B cell (primary cell): ENCODE data around the gene PRKCH. TPM values are rescaled to one million over a fixed set of nuclear protein-coding genes. Genes with fewer than 3 reads are reported as not detected.

Experiments
- ATAC-seq: fragments of 200-7000 bp; cut with Tn5 transposase; one replicate; pipeline ENCODE4 v1.10.0; 2021; ENCODE audit warnings: low read depth, mild to moderate bottlenecking, moderate number of reproducible peaks, moderate library complexity
- CTCF ChIA-PET: fragments of 350-600 bp; sonication (Branson Sonifier 250); formaldehyde crosslinking; loops from one replicate; lab custom pipeline; 2021; ENCODE audit warnings: antibody characterized with exemption, inconsistent platforms; lab: Charles Lee
- POLR2A ChIA-PET: fragments of 350-600 bp; sonication (Branson Sonifier 250); formaldehyde crosslinking; loops from one replicate; lab custom pipeline; 2021; ENCODE audit warnings: antibody characterized with exemption; lab: Charles Lee
- DNase-seq: peaks from one replicate; pipeline ENCODE4 v3.0.0; 2013
- H2AFZ ChIP-seq: 2 replicates; pipeline ENCODE4 v1.6.1; 2012; ENCODE audit warnings: mild to moderate bottlenecking, low read depth, low read length; ENCODE audit not compliant: insufficient read depth, poor library complexity, severe bottlenecking
- H3K27ac ChIP-seq, 2 donors: 1 replicate in 1 of 2; 2 replicates in 1 of 2; pipeline ENCODE4 v1.5.1; 2012 to 2013; ENCODE audit warnings: low read length in 2 of 2, mild to moderate bottlenecking in 2 of 2, moderate library complexity in 1 of 2
- H3K27me3 ChIP-seq, 4 experiments: fragments of 200-600 bp in 1 of 4; sonication (generic) in 1 of 4; replicated peaks in 1 of 4; 1 replicate in 2 of 4; 2 replicates in 2 of 4; pipeline versions ENCODE4 v1.6.1 to v1.7.0; 2013 to 2016; ENCODE audit warnings: low read length in 3 of 4, mild to moderate bottlenecking in 2 of 4, mixed read lengths in 1 of 4, moderate library complexity in 1 of 4; ENCODE audit not compliant: insufficient read depth in 4 of 4, control insufficient read depth in 3 of 4; ENCODE audit errors: control extremely low read depth in 1 of 4
- H3K36me3 ChIP-seq, 2 experiments: replicated peaks in 1 of 2; 1 replicate in 1 of 2; 2 replicates in 1 of 2; pipeline versions ENCODE4 v1.6.1 to v1.7.1; 2013; ENCODE audit warnings: low read length in 1 of 2; ENCODE audit not compliant: insufficient read depth in 2 of 2, control insufficient read depth in 1 of 2; ENCODE audit errors: control extremely low read depth in 1 of 2, extremely low read depth in 1 of 2
- H3K4me1 ChIP-seq, 2 donors: fragments of 200-600 bp in 1 of 2; sonication (generic) in 1 of 2; 1 replicate in 1 of 2; 2 replicates in 1 of 2; pipeline versions ENCODE4 v1.5.1 to v1.6.1; 2013 to 2017; ENCODE audit warnings: low read length in 2 of 2; ENCODE audit not compliant: control insufficient read depth in 2 of 2, insufficient read depth in 2 of 2
- H3K4me2 ChIP-seq: replicated peaks from 2 replicates; pipeline ENCODE3; 2012; ENCODE audit warnings: mild to moderate bottlenecking, low read depth, low read length; ENCODE audit not compliant: poor library complexity, severe bottlenecking
- H3K4me3 ChIP-seq, 5 experiments: fragments of 200-600 bp in 1 of 5; sonication (generic) in 1 of 5; 1 replicate in 3 of 5; 2 replicates in 2 of 5; pipeline versions ENCODE4 v1.5.1 to v1.7.0; 2011 to 2016; ENCODE audit warnings: low read length in 4 of 5, mild to moderate bottlenecking in 4 of 5, low read depth in 2 of 5, control low read depth in 1 of 5, moderate library complexity in 1 of 5; ENCODE audit not compliant: insufficient read depth in 1 of 5; ENCODE audit errors: control extremely low read depth in 1 of 5, extremely low read depth in 1 of 5
- H3K79me2 ChIP-seq: fragments of 200-600 bp; sonication (generic); one replicate; pipeline ENCODE4 v1.6.0; 2016; ENCODE audit warnings: low read length; ENCODE audit not compliant: control insufficient read depth, insufficient read depth
- H3K9ac ChIP-seq: fragments of 200-600 bp; sonication (generic); 2 replicates; pipeline ENCODE4 v1.6.1; 2017; ENCODE audit warnings: mild to moderate bottlenecking, low read length, moderate library complexity
- H3K9me3 ChIP-seq, 3 donors: one replicate each; pipeline versions ENCODE4 v1.6.1 to v1.7.1; 2013; ENCODE audit warnings: low read length in 2 of 3; ENCODE audit not compliant: control insufficient read depth in 2 of 3, insufficient read depth in 1 of 3; ENCODE audit errors: control extremely low read depth in 1 of 3
- H4K20me1 ChIP-seq: 2 replicates; pipeline ENCODE4 v1.6.0; 2012; ENCODE audit warnings: mild to moderate bottlenecking, low read length; ENCODE audit not compliant: insufficient read depth, control insufficient read depth, poor library complexity, severe bottlenecking
- H3K27ac Mint-ChIP-seq: one replicate; pipeline ENCODE4 v1.8.0; 2021; ENCODE audit warnings: mixed read lengths
- H3K27me3 Mint-ChIP-seq: one replicate; pipeline ENCODE4 v1.8.0; 2021; ENCODE audit warnings: mixed read lengths
- H3K4me1 Mint-ChIP-seq: one replicate; pipeline ENCODE4 v1.8.0; 2021; ENCODE audit warnings: mixed read lengths
- H3K4me3 Mint-ChIP-seq: one replicate; pipeline ENCODE4 v1.8.0; 2021; ENCODE audit warnings: mixed read lengths
- H3K9me3 Mint-ChIP-seq: one replicate; pipeline ENCODE4 v1.8.0; 2022; ENCODE audit warnings: mixed read lengths; ENCODE audit not compliant: insufficient read depth
- EZH2 ChIP-seq: IDR thresholded peaks from 2 replicates; pipeline ENCODE4 v1.6.1; 2012; ENCODE audit warnings: borderline replicate concordance, low read depth, mild to moderate bottlenecking, moderate library complexity, low read length; ENCODE audit not compliant: insufficient read depth, poor library complexity, severe bottlenecking
- WGBS: methylation state at CpG from one replicate; pipeline ENCODE4 v1.1.5; 2013; ENCODE audit warnings: missing lambda C conversion rate; ENCODE audit not compliant: insufficient coverage; 5-methylcytosine and 5-hydroxymethylcytosine counted together
- intact Hi-C: fragments of 100-400 bp; cut with micrococcal nuclease; formaldehyde crosslinking; loops from one replicate; pipeline ENCODE4 v1.10.0; 2022
- polyA plus RNA-seq: library from polyadenylated mRNA; depleted of rRNA; stranded (reverse); fragments of >200 nt; gene quantifications from 2 replicates; pipeline ENCODE4 v1.2.3, GENCODE V29; 2012
- total RNA-seq, 2 donors: library from RNA; stranded (reverse); fragments of 120-200 nt in 1 of 2; gene quantifications; 1 replicate in 1 of 2; 2 replicates in 1 of 2; pipeline versions ENCODE4 v1.2.3 to v1.2.4, GENCODE V29; 2013 to 2022
- TF ChIP-seq, protein P1 (sequence below): fragments of 200-600 bp; IDR thresholded peaks from one replicate; pipeline ENCODE4 v1.8.0; 2022; ENCODE audit warnings: antibody characterized with exemption, mild to moderate bottlenecking

Gene PRKCH
- total and polyA plus RNA-seq, 2 donors (not counting 1 experiment from before 2014, with no cell fraction given): 2.0 to 5.0 TPM

- no peak overlapping the region for H3K4me2 ChIP-seq
- DNase-seq (no peak), ATAC-seq (no peak)
- no peaks in the 10 kb centered on the region for H3K27me3 ChIP-seq
- Mint-ChIP-seq H3K4me1 (no peaks in the 10 kb centered on the region), H3K4me3 (no peak overlapping the region), H3K27ac (no peak overlapping the region), H3K27me3 (peaks cover 10% of the 10 kb centered on the region), H3K9me3 (no peaks in the 10 kb centered on the region)
- H3K4me1 ChIP-seq: no peaks in the 10 kb centered on the region
- ChIA-PET POLR2A (no interaction called here), CTCF (interaction anchor here (0.6 to 3.8 kb wide), 10 partner anchors 11 to 830 kb away, joined by 3 to 36 read pairs (median 3); partner anchors contain the start of gene PRKCH)
- H4K20me1 ChIP-seq: no peaks in the 10 kb centered on the region
- H3K79me2 ChIP-seq: no peaks in the 10 kb centered on the region
- H3K9me3 ChIP-seq: no peaks in the 10 kb centered on the region
- H3K9ac ChIP-seq: no peak overlapping the region
- 90% methylated on average over 2 of the region's 3 CpGs for WGBS
- H3K36me3 ChIP-seq: no peaks in the 10 kb centered on the region
- H3K4me3 ChIP-seq: no peak overlapping the region
- no peak overlapping the region for H3K27ac ChIP-seq
- no peak overlapping the region for H2AFZ ChIP-seq
- intact Hi-C loops: loop anchor here (5.0 kb wide), 1 partner anchor 831 kb away; no protein-coding TSS in a partner anchor
- TF ChIP-seq EZH2: no peak
- TF ChIP-seq, protein P1, sequence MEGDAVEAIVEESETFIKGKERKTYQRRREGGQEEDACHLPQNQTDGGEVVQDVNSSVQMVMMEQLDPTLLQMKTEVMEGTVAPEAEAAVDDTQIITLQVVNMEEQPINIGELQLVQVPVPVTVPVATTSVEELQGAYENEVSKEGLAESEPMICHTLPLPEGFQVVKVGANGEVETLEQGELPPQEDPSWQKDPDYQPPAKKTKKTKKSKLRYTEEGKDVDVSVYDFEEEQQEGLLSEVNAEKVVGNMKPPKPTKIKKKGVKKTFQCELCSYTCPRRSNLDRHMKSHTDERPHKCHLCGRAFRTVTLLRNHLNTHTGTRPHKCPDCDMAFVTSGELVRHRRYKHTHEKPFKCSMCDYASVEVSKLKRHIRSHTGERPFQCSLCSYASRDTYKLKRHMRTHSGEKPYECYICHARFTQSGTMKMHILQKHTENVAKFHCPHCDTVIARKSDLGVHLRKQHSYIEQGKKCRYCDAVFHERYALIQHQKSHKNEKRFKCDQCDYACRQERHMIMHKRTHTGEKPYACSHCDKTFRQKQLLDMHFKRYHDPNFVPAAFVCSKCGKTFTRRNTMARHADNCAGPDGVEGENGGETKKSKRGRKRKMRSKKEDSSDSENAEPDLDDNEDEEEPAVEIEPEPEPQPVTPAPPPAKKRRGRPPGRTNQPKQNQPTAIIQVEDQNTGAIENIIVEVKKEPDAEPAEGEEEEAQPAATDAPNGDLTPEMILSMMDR: no peak
Measured at GRCh38 chr14:61296151-61296550, 25.2 kb upstream of the PRKCH start.

- ChIA-PET CTCF (interaction anchor here (0.6 to 3.8 kb wide), 10 partner anchors 12 to 830 kb away, joined by 3 to 36 read pairs (median 3); partner anchors contain the start of gene PRKCH), POLR2A (no interaction called here)
- no peak for ATAC-seq
- no peaks in the 10 kb centered on the region for H3K36me3 ChIP-seq
- intact Hi-C loops: loop anchor here (1.0 to 5.0 kb wide), 3 partner anchors 159 to 830 kb away; no protein-coding TSS in a partner anchor
- H3K9me3 Mint-ChIP-seq: no peaks in the 10 kb centered on the region
- H3K27me3 Mint-ChIP-seq: peaks cover 10% of the 10 kb centered on the region
- H4K20me1 ChIP-seq: no peaks in the 10 kb centered on the region
- TF ChIP-seq, protein P1: peak; percentile 73
- TF ChIP-seq EZH2: no peak
- no peak overlapping the region for H3K27ac Mint-ChIP-seq
- no peak overlapping the region for H3K4me3 ChIP-seq
- no peak overlapping the region for H3K4me2 ChIP-seq
- DNase-seq: peak; percentile 36
- no peak overlapping the region for H3K4me3 Mint-ChIP-seq
- no peaks in the 10 kb centered on the region for H3K4me1 Mint-ChIP-seq
- no CpG with 5 or more reads among the region's 2 CpGs for WGBS
- no peak overlapping the region for H3K9ac ChIP-seq
- H3K27me3 ChIP-seq: no peaks in the 10 kb centered on the region
- no peak overlapping the region for H2AFZ ChIP-seq
- H3K4me1 ChIP-seq: no peaks in the 10 kb centered on the region
- no peaks in the 10 kb centered on the region for H3K79me2 ChIP-seq
- H3K27ac ChIP-seq: no peak overlapping the region
- H3K9me3 ChIP-seq: no peaks in the 10 kb centered on the region
Measured at GRCh38 chr14:61296719-61297502, 24.5 kb upstream of the PRKCH start.
